ENCODE measurements around the gene NOP10.

DNA sequence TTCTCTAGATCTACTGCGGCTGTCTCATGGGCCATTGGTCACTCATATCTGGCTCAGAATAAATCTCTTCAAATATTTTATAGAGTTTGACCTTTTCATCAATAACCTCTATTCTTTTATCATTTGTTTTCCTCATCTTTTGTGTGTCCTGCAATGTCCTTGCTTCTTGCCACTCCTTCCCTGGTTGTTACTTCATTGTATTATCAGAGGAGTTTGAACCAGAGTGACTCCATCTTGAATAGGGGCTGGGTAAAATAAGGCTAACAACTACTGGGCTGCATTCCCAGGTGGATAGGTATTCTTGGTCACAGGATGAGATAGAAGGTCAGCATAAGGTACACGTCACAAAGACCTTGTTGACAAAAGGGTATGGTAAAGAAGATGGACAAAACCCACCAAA is 33.9 kb upstream of the NOP10 start:
- TF ChIP-seq POLR2AphosphoS5 (IDR thresholded peaks at IDR 0.05; ENCODE audit: low read depth, low read length): no peak
- no peak for TF ChIP-seq POLR2A (IDR thresholded peaks at IDR 0.05; ENCODE audit: low read depth, low read length)
